WTC11 (cell line): ENCODE data around the gene DOP1A. TPM values are rescaled to one million over a fixed set of nuclear protein-coding genes. Genes with fewer than 3 reads are reported as not detected.

Experiments
- ATAC-seq: fragments of 200-7000 bp; cut with Tn5 transposase; 2 replicates; pipeline ENCODE4 v1.10.0; 2021; ENCODE audit warnings: mild to moderate bottlenecking, moderate library complexity
- CTCF ChIA-PET: fragments of 300-600 bp; sonication (Branson Sonifier 250); formaldehyde crosslinking; loops from one replicate; lab custom pipeline; 2021; ENCODE audit warnings: antibody characterized with exemption; lab: Charles Lee
- POLR2A ChIA-PET: fragments of 350-600 bp; sonication (Branson Sonifier 250); formaldehyde crosslinking; loops from one replicate; lab custom pipeline; 2021; ENCODE audit warnings: antibody characterized with exemption; lab: Charles Lee
- DNase-seq: peaks from one replicate; pipeline ENCODE4 v3.0.0; 2021; ENCODE audit warnings: low spot score
- H3K27ac Mint-ChIP-seq: 2 replicates; pipeline ENCODE4 v1.8.0; 2021; ENCODE audit warnings: mixed read lengths
- H3K27me3 Mint-ChIP-seq: 2 replicates; pipeline ENCODE4 v1.8.0; 2021; ENCODE audit warnings: low read depth, mild to moderate bottlenecking, moderate library complexity, mixed read lengths
- H3K36me3 Mint-ChIP-seq: 2 replicates; pipeline ENCODE4 v1.8.0; 2021; ENCODE audit warnings: mixed read lengths
- H3K4me1 Mint-ChIP-seq: 2 replicates; pipeline ENCODE4 v1.8.0; 2022; ENCODE audit warnings: mixed read lengths
- H3K4me3 Mint-ChIP-seq: 2 replicates; pipeline ENCODE4 v1.8.0; 2021; ENCODE audit warnings: mild to moderate bottlenecking, moderate library complexity, mixed read lengths
- H3K9me3 Mint-ChIP-seq: 2 replicates; pipeline ENCODE4 v1.8.0; 2021; ENCODE audit warnings: mixed read lengths
- ATF1 ChIP-seq: sonication (generic); formaldehyde crosslinking; IDR thresholded peaks from 2 replicates; pipeline ENCODE4 v1.8.1; 2023; ENCODE audit warnings: mild to moderate bottlenecking, moderate library complexity, missing genetic modification reagents
- NFYB ChIP-seq: sonication (generic); formaldehyde crosslinking; conservative IDR thresholded peaks from 2 replicates; pipeline ENCODE4 v1.8.0; 2022; ENCODE audit warnings: low read depth, missing genetic modification reagents
- SMAD4 ChIP-seq: sonication (generic); formaldehyde crosslinking; IDR thresholded peaks from 2 replicates; pipeline ENCODE4 v1.8.0; 2022; ENCODE audit warnings: mild to moderate bottlenecking, missing genetic modification reagents
- TCF7 ChIP-seq: sonication (generic); formaldehyde crosslinking; IDR thresholded peaks from 2 replicates; pipeline ENCODE4 v1.8.0; 2022; ENCODE audit warnings: mild to moderate bottlenecking, low read depth, missing genetic modification reagents, moderate library complexity
- ZNF219 ChIP-seq: sonication (generic); formaldehyde crosslinking; IDR thresholded peaks from 2 replicates; pipeline ENCODE4 v1.8.0; 2023; ENCODE audit warnings: missing genetic modification reagents, mild to moderate bottlenecking, borderline replicate concordance
- ZNF263 ChIP-seq: sonication (generic); formaldehyde crosslinking; IDR thresholded peaks from 2 replicates; pipeline ENCODE4 v1.8.1; 2022; ENCODE audit warnings: low read depth, mild to moderate bottlenecking, moderate library complexity, missing genetic modification reagents
- ZNF416 ChIP-seq: fragments of 250-450 bp; sonication (Bioruptor Pico); IDR thresholded peaks from 2 replicates; pipeline ENCODE4 v1.9.0; 2021; ENCODE audit warnings: mild to moderate bottlenecking, inconsistent platforms
- total RNA-seq: library from RNA; stranded (reverse); gene quantifications from 3 replicates; pipeline ENCODE4 v1.2.3, GENCODE V29; 2021
- TF ChIP-seq, protein P1 (sequence below): sonication (generic); formaldehyde crosslinking; IDR thresholded peaks from 2 replicates; pipeline ENCODE4 v1.8.1; 2023; ENCODE audit warnings: mild to moderate bottlenecking, missing genetic modification reagents, borderline replicate concordance
- TF ChIP-seq, protein P2 (sequence below): sonication (generic); formaldehyde crosslinking; IDR thresholded peaks from 2 replicates; pipeline ENCODE4 v1.8.1; 2022; ENCODE audit warnings: missing genetic modification reagents, borderline replicate concordance
- TF ChIP-seq, protein P3 (sequence below): sonication (generic); formaldehyde crosslinking; IDR thresholded peaks from 2 replicates; pipeline ENCODE4 v1.8.1; 2023; ENCODE audit warnings: mild to moderate bottlenecking, missing genetic modification reagents
- TF ChIP-seq, protein P4 (sequence below): sonication (generic); formaldehyde crosslinking; IDR thresholded peaks from 2 replicates; pipeline ENCODE4 v1.8.1; 2022; ENCODE audit warnings: mild to moderate bottlenecking, moderate library complexity, missing genetic modification reagents
- TF ChIP-seq, protein P5 (sequence below): sonication (generic); formaldehyde crosslinking; IDR thresholded peaks from 2 replicates; pipeline ENCODE4 v1.8.0; 2022; ENCODE audit warnings: mild to moderate bottlenecking, missing genetic modification reagents
- TF ChIP-seq, protein P6 (sequence below): fragments of 250-450 bp; sonication (Bioruptor Pico); IDR thresholded peaks from 2 replicates; pipeline ENCODE4 v2.1.2; 2022; ENCODE audit warnings: mild to moderate bottlenecking, moderate library complexity
- TF ChIP-seq, protein P7 (sequence below): fragments of 250-450 bp; sonication (Bioruptor Pico); IDR thresholded peaks from 2 replicates; pipeline ENCODE4 v1.9.0; 2021; ENCODE audit warnings: mild to moderate bottlenecking, borderline replicate concordance

DOP1A gene
- total RNA-seq, 1 experiment from 2014 or later = 16.9 TPM

DNA sequence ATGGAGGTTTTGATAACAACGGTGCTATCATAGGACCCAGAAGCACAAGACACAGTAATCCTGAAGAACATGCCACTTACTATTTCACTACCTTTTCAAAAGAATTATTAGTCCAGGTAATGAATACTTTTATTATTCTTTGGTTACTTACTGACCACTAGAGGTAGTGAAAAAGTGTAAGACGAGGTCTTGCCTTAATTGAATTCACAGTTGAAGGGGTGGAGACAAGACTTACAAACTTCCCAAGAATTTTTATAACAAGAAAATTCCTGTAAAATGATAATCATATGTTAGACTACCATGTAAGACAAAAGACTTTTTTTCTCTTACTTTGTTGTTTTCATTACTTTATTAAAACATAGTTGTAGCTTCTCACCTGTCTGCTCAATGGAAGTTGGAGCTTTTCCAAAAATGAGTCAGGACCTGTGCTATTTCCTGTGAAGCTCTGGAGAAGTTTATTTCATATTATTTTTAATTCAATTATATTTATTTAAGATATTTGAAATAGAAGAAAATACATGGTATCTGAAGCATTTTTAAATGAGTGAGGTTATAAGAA, 52.4 kb downstream of the DOP1A start:
- ChIA-PET POLR2A (no interaction called here), CTCF (interaction anchor here (1.2 kb wide), 1 partner anchor 52 kb away, joined by 3 read pairs; the partner anchor contains the start of gene DOP1A)
- no peaks in the 10 kb centered on the region for H3K9me3 Mint-ChIP-seq
- ATAC-seq (no peak), DNase-seq (no peak)
- peaks cover 9% of the 10 kb centered on the region for H3K36me3 Mint-ChIP-seq
- no peaks in the 10 kb centered on the region for H3K27me3 Mint-ChIP-seq
- H3K27ac Mint-ChIP-seq = no peak overlapping the region
- no peaks in the 10 kb centered on the region for H3K4me1 Mint-ChIP-seq
- no peak overlapping the region for H3K4me3 Mint-ChIP-seq
- TF ChIP-seq ZNF219 (CRISPR knock-in tag) (no peak), NFYB (CRISPR knock-in tag) (no peak), ZNF416 (no peak), TCF7 (no peak)
- TF ChIP-seq, protein P1, sequence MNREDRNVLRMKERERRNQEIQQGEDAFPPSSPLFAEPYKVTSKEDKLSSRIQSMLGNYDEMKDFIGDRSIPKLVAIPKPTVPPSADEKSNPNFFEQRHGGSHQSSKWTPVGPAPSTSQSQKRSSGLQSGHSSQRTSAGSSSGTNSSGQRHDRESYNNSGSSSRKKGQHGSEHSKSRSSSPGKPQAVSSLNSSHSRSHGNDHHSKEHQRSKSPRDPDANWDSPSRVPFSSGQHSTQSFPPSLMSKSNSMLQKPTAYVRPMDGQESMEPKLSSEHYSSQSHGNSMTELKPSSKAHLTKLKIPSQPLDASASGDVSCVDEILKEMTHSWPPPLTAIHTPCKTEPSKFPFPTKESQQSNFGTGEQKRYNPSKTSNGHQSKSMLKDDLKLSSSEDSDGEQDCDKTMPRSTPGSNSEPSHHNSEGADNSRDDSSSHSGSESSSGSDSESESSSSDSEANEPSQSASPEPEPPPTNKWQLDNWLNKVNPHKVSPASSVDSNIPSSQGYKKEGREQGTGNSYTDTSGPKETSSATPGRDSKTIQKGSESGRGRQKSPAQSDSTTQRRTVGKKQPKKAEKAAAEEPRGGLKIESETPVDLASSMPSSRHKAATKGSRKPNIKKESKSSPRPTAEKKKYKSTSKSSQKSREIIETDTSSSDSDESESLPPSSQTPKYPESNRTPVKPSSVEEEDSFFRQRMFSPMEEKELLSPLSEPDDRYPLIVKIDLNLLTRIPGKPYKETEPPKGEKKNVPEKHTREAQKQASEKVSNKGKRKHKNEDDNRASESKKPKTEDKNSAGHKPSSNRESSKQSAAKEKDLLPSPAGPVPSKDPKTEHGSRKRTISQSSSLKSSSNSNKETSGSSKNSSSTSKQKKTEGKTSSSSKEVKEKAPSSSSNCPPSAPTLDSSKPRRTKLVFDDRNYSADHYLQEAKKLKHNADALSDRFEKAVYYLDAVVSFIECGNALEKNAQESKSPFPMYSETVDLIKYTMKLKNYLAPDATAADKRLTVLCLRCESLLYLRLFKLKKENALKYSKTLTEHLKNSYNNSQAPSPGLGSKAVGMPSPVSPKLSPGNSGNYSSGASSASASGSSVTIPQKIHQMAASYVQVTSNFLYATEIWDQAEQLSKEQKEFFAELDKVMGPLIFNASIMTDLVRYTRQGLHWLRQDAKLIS (CRISPR knock-in tag) = no peak
- TF ChIP-seq, protein P2, sequence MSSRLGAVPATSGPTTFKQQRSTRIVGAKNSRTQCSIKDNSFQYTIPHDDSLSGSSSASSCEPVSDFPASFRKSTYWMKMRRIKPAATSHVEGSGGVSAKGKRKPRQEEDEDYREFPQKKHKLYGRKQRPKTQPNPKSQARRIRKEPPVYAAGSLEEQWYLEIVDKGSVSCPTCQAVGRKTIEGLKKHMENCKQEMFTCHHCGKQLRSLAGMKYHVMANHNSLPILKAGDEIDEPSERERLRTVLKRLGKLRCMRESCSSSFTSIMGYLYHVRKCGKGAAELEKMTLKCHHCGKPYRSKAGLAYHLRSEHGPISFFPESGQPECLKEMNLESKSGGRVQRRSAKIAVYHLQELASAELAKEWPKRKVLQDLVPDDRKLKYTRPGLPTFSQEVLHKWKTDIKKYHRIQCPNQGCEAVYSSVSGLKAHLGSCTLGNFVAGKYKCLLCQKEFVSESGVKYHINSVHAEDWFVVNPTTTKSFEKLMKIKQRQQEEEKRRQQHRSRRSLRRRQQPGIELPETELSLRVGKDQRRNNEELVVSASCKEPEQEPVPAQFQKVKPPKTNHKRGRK (CRISPR knock-in tag) = no peak
- TF ChIP-seq, protein P3, sequence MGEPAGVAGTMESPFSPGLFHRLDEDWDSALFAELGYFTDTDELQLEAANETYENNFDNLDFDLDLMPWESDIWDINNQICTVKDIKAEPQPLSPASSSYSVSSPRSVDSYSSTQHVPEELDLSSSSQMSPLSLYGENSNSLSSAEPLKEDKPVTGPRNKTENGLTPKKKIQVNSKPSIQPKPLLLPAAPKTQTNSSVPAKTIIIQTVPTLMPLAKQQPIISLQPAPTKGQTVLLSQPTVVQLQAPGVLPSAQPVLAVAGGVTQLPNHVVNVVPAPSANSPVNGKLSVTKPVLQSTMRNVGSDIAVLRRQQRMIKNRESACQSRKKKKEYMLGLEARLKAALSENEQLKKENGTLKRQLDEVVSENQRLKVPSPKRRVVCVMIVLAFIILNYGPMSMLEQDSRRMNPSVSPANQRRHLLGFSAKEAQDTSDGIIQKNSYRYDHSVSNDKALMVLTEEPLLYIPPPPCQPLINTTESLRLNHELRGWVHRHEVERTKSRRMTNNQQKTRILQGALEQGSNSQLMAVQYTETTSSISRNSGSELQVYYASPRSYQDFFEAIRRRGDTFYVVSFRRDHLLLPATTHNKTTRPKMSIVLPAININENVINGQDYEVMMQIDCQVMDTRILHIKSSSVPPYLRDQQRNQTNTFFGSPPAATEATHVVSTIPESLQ (CRISPR knock-in tag) = no peak
- TF ChIP-seq, protein P4, sequence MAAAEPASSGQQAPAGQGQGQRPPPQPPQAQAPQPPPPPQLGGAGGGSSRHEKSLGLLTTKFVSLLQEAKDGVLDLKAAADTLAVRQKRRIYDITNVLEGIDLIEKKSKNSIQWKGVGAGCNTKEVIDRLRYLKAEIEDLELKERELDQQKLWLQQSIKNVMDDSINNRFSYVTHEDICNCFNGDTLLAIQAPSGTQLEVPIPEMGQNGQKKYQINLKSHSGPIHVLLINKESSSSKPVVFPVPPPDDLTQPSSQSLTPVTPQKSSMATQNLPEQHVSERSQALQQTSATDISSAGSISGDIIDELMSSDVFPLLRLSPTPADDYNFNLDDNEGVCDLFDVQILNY = no peak
- TF ChIP-seq, protein P5, sequence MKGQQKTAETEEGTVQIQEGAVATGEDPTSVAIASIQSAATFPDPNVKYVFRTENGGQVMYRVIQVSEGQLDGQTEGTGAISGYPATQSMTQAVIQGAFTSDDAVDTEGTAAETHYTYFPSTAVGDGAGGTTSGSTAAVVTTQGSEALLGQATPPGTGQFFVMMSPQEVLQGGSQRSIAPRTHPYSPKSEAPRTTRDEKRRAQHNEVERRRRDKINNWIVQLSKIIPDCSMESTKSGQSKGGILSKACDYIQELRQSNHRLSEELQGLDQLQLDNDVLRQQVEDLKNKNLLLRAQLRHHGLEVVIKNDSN (CRISPR knock-in tag) = no peak
- TF ChIP-seq, protein P6, sequence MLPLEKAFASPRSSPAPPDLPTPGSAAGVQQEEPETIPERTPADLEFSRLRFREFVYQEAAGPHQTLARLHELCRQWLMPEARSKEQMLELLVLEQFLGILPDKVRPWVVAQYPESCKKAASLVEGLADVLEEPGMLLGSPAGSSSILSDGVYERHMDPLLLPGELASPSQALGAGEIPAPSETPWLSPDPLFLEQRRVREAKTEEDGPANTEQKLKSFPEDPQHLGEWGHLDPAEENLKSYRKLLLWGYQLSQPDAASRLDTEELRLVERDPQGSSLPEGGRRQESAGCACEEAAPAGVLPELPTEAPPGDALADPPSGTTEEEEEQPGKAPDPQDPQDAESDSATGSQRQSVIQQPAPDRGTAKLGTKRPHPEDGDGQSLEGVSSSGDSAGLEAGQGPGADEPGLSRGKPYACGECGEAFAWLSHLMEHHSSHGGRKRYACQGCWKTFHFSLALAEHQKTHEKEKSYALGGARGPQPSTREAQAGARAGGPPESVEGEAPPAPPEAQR (CRISPR knock-in tag) = no peak

DNA sequence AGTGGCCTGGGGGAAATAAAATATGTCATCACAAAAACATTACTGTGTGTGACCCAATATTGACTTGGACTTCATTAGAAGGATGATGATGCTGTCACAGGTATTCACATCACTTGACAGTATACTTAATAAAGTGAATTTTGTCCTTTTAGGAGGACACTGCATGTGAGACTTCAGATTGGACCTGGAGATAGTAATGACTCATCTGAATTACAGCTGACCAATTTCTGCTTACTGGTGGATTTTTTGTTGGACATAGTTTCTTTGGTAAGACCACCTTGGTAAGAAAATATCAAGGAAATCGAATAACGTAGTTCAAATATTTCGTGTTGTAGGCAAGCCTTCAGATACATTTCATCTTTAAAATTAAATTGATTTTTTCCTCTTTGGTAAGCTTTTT, 57.1 kb downstream of the DOP1A start:
- H3K4me3 Mint-ChIP-seq = no peak overlapping the region
- no peak overlapping the region for H3K27ac Mint-ChIP-seq
- ChIA-PET CTCF (no interaction called here), POLR2A (no interaction called here)
- peaks cover 17% of the 10 kb centered on the region for H3K4me1 Mint-ChIP-seq
- ATAC-seq (no peak), DNase-seq (no peak)
- no peaks in the 10 kb centered on the region for H3K9me3 Mint-ChIP-seq
- H3K27me3 Mint-ChIP-seq = no peaks in the 10 kb centered on the region
- H3K36me3 Mint-ChIP-seq = peaks cover 28% of the 10 kb centered on the region
- TF ChIP-seq ATF1 = no peak
- no peak for TF ChIP-seq SMAD4 (CRISPR knock-in tag)
- TF ChIP-seq, protein P7, sequence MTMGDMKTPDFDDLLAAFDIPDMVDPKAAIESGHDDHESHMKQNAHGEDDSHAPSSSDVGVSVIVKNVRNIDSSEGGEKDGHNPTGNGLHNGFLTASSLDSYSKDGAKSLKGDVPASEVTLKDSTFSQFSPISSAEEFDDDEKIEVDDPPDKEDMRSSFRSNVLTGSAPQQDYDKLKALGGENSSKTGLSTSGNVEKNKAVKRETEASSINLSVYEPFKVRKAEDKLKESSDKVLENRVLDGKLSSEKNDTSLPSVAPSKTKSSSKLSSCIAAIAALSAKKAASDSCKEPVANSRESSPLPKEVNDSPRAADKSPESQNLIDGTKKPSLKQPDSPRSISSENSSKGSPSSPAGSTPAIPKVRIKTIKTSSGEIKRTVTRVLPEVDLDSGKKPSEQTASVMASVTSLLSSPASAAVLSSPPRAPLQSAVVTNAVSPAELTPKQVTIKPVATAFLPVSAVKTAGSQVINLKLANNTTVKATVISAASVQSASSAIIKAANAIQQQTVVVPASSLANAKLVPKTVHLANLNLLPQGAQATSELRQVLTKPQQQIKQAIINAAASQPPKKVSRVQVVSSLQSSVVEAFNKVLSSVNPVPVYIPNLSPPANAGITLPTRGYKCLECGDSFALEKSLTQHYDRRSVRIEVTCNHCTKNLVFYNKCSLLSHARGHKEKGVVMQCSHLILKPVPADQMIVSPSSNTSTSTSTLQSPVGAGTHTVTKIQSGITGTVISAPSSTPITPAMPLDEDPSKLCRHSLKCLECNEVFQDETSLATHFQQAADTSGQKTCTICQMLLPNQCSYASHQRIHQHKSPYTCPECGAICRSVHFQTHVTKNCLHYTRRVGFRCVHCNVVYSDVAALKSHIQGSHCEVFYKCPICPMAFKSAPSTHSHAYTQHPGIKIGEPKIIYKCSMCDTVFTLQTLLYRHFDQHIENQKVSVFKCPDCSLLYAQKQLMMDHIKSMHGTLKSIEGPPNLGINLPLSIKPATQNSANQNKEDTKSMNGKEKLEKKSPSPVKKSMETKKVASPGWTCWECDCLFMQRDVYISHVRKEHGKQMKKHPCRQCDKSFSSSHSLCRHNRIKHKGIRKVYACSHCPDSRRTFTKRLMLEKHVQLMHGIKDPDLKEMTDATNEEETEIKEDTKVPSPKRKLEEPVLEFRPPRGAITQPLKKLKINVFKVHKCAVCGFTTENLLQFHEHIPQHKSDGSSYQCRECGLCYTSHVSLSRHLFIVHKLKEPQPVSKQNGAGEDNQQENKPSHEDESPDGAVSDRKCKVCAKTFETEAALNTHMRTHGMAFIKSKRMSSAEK = no peak
- no peak for TF ChIP-seq ZNF263 (CRISPR knock-in tag)
- TF ChIP-seq, protein P3 (CRISPR knock-in tag) = no peak
